Trophoblast cell (in vitro differentiated cells and primary cell): Measurements from ENCODE around the gene SLC35F1.

ENCODE experiments used
- DNase-seq, 2 donors: peaks; one replicate each; pipeline ENCODE4 v3.0.0-alpha.2; 2016
- H2AFZ ChIP-seq: 2 replicates; pipeline ENCODE4 v1.6.1; 2013; ENCODE audit warnings: low read length, moderate library complexity, mild to moderate bottlenecking; ENCODE audit not compliant: insufficient read depth, poor library complexity
- H2AK5ac ChIP-seq: 2 replicates; pipeline ENCODE4 v1.6.1; 2013; ENCODE audit warnings: mild to moderate bottlenecking, low read length
- H2BK120ac ChIP-seq: 2 replicates; pipeline ENCODE4 v1.6.1; 2013; ENCODE audit warnings: low read length, mild to moderate bottlenecking, moderate library complexity; ENCODE audit not compliant: insufficient read depth, poor library complexity
- H2BK12ac ChIP-seq: 2 replicates; pipeline ENCODE4 v1.6.1; 2013; ENCODE audit warnings: mild to moderate bottlenecking, low read length, moderate library complexity
- H2BK5ac ChIP-seq: 2 replicates; pipeline ENCODE4 v1.6.1; 2013; ENCODE audit warnings: low read length, low read depth, moderate library complexity, mild to moderate bottlenecking; ENCODE audit not compliant: poor library complexity
- H3K14ac ChIP-seq: 2 replicates; pipeline ENCODE4 v1.6.1; 2013; ENCODE audit warnings: mild to moderate bottlenecking, low read length
- H3K18ac ChIP-seq: 2 replicates; pipeline ENCODE4 v1.6.1; 2013; ENCODE audit warnings: mild to moderate bottlenecking, low read length
- H3K23ac ChIP-seq: 2 replicates; pipeline ENCODE4 v1.6.1; 2013; ENCODE audit warnings: low read length
- H3K27ac ChIP-seq: 2 replicates; pipeline ENCODE4 v1.5.1; 2013; ENCODE audit warnings: low read depth, mild to moderate bottlenecking, inconsistent platforms, low read length, moderate library complexity
- H3K27me3 ChIP-seq: 2 replicates; pipeline ENCODE4 v1.6.1; 2013; ENCODE audit warnings: inconsistent platforms, mild to moderate bottlenecking, low read length, moderate library complexity; ENCODE audit not compliant: insufficient read depth
- H3K36me3 ChIP-seq, 2 experiments: 1 replicate in 1 of 2; 2 replicates in 1 of 2; pipeline ENCODE4 v1.6.1; 2013; ENCODE audit warnings: low read length in 2 of 2, mild to moderate bottlenecking in 2 of 2, moderate library complexity in 1 of 2; ENCODE audit not compliant: insufficient read depth in 2 of 2, control insufficient read depth in 1 of 2
- H3K4ac ChIP-seq: 2 replicates; pipeline ENCODE4 v1.6.1; 2013; ENCODE audit warnings: low read depth, mild to moderate bottlenecking, low read length, moderate library complexity
- H3K4me1 ChIP-seq, 2 experiments: 1 replicate in 1 of 2; 2 replicates in 1 of 2; pipeline ENCODE4 v1.6.1; 2013; ENCODE audit warnings: low read length in 2 of 2, mild to moderate bottlenecking in 2 of 2, moderate library complexity in 1 of 2; ENCODE audit not compliant: insufficient read depth in 2 of 2, control insufficient read depth in 1 of 2
- H3K4me2 ChIP-seq: 2 replicates; pipeline ENCODE4 v1.6.1; 2013; ENCODE audit warnings: inconsistent platforms, mild to moderate bottlenecking, low read length, moderate library complexity
- H3K4me3 ChIP-seq: 2 replicates; pipeline ENCODE4 v1.5.1; 2013; ENCODE audit warnings: mild to moderate bottlenecking, low read depth, low read length, inconsistent platforms
- H3K79me1 ChIP-seq: one replicate; pipeline ENCODE4 v1.6.1; 2013; ENCODE audit warnings: low read length
- H3K79me2 ChIP-seq: 2 replicates; pipeline ENCODE4 v1.6.1; 2013; ENCODE audit warnings: low read length, mild to moderate bottlenecking; ENCODE audit not compliant: control insufficient read depth, insufficient read depth, poor library complexity
- H3K9ac ChIP-seq: 2 replicates; pipeline ENCODE4 v1.6.1; 2013; ENCODE audit warnings: mild to moderate bottlenecking, low read length
- H3K9me3 ChIP-seq: 2 replicates; pipeline ENCODE4 v1.6.1; 2013; ENCODE audit warnings: low read depth, mild to moderate bottlenecking, control low read depth, inconsistent platforms, low read length; ENCODE audit not compliant: insufficient read depth
- H4K12ac ChIP-seq: 2 replicates; pipeline ENCODE4 v1.6.1; 2013; ENCODE audit warnings: low read depth, mild to moderate bottlenecking, low read length, moderate library complexity
- H4K8ac ChIP-seq: 2 replicates; pipeline ENCODE4 v1.6.1; 2013; ENCODE audit warnings: low read depth, mild to moderate bottlenecking, low read length, moderate library complexity
- H4K91ac ChIP-seq: one replicate; pipeline ENCODE4 v1.6.1; 2013; ENCODE audit warnings: low read depth, mild to moderate bottlenecking, low read length, moderate library complexity
- WGBS: extraction: QIAGEN DNeasy Blood & Tissue Kit; methylation state at CpG from one replicate; pipeline ENCODE4 v1.1.7; 2013; ENCODE audit warnings: missing lambda C conversion rate; ENCODE audit not compliant: insufficient read length, insufficient coverage; ENCODE audit errors: extremely low coverage; 5-methylcytosine and 5-hydroxymethylcytosine counted together

SLC35F1 gene

DNA sequence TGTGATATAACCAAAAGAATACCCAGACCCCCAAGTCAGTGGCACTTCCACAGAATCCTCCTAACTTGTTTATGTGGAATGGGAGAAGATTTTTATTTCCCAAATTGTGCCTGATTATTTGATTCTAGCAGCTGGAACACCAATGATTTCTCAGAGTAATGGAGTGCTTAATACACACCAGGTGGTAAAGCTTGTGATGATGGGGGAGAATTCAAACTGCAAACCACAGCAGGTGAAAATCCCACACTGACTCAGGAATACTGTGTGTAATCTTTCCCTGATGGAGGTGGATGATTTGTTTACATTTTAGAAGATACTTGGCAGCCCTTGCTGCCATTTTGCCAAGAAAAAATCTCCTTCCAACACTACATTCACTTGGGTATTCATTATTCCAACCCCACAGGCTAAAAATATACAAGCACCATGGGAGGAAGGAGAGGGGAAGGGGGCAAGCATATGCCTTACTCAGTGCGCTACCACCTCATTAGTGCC, 428.3 kb downstream of the SLC35F1 start:
- no peak overlapping the region for H3K27ac ChIP-seq
- H2BK5ac ChIP-seq: no peak overlapping the region
- H3K36me3 ChIP-seq: no peaks in the 10 kb centered on the region
- no peaks in the 10 kb centered on the region for H3K4me1 ChIP-seq
- H4K91ac ChIP-seq: no peak overlapping the region
- H3K4me3 ChIP-seq: no peak overlapping the region
- no peak overlapping the region for H2BK120ac ChIP-seq
- no peak overlapping the region for H2BK12ac ChIP-seq
- no peaks in the 10 kb centered on the region for H3K27me3 ChIP-seq
- no CpG with 5 or more reads among the region's 1 CpG for WGBS
- H3K23ac ChIP-seq: no peak overlapping the region
- no peak overlapping the region for H4K8ac ChIP-seq
- H3K79me1 ChIP-seq: no peaks in the 10 kb centered on the region
- H3K79me2 ChIP-seq: no peaks in the 10 kb centered on the region
- no peak overlapping the region for H4K12ac ChIP-seq
- no peak overlapping the region for H2AFZ ChIP-seq
- no peak overlapping the region for H3K9ac ChIP-seq
- no peak for DNase-seq
- H3K4ac ChIP-seq: no peak overlapping the region
- H3K4me2 ChIP-seq: no peak overlapping the region
- H3K9me3 ChIP-seq: no peaks in the 10 kb centered on the region
- H2AK5ac ChIP-seq: no peak overlapping the region
- no peak overlapping the region for H3K14ac ChIP-seq
- H3K18ac ChIP-seq: no peak overlapping the region

DNA sequence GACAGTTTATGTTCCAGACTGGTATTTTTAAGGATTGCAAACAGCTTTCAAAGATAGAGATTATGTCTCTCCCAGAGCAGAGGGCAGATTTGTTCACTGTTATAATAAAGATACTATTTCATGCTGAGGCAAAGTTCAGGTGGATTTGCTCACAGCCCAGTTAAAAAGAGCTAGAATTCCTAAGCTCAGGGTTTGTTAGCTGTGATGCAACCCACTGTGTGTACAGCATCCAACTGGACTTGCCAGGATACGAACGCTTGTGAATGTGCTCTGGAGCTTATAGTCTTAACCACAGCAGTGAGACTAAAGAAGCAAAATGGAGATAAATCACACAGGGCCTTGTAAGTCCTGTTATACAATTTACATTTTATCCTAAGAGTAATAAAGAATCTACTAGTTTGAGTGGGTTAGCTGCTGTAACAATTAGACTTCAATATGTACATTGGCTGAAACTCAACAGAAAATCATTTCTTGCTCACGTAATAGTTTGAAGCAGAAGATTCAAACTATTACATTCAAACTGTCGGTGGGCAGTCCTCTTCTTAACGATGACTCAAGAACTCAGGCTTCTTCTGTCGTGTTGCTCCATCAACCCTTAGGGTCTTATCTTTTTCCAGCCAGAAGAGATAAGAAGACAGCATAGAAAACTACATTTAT, 437.1 kb downstream of the SLC35F1 start:
- peaks cover 5% of the 10 kb centered on the region for H3K9me3 ChIP-seq
- H2BK120ac ChIP-seq: no peak overlapping the region
- no peak overlapping the region for H2BK5ac ChIP-seq
- DNase-seq: no peak
- H3K4me2 ChIP-seq: no peak overlapping the region
- H4K91ac ChIP-seq: no peak overlapping the region
- no CpG with 5 or more reads among the region's 6 CpGs for WGBS
- no peaks in the 10 kb centered on the region for H3K36me3 ChIP-seq
- H3K4ac ChIP-seq: no peak overlapping the region
- no peak overlapping the region for H3K27ac ChIP-seq
- H2BK12ac ChIP-seq: no peak overlapping the region
- H3K4me3 ChIP-seq: no peak overlapping the region
- no peak overlapping the region for H4K12ac ChIP-seq
- H2AFZ ChIP-seq: no peak overlapping the region
- H3K79me2 ChIP-seq: no peaks in the 10 kb centered on the region
- no peaks in the 10 kb centered on the region for H3K27me3 ChIP-seq
- H3K14ac ChIP-seq: no peak overlapping the region
- no peak overlapping the region for H3K9ac ChIP-seq
- H3K18ac ChIP-seq: no peak overlapping the region
- H3K79me1 ChIP-seq: no peaks in the 10 kb centered on the region
- no peak overlapping the region for H2AK5ac ChIP-seq
- no peak overlapping the region for H4K8ac ChIP-seq
- H3K4me1 ChIP-seq: no peaks in the 10 kb centered on the region
- no peak overlapping the region for H3K23ac ChIP-seq

DNA sequence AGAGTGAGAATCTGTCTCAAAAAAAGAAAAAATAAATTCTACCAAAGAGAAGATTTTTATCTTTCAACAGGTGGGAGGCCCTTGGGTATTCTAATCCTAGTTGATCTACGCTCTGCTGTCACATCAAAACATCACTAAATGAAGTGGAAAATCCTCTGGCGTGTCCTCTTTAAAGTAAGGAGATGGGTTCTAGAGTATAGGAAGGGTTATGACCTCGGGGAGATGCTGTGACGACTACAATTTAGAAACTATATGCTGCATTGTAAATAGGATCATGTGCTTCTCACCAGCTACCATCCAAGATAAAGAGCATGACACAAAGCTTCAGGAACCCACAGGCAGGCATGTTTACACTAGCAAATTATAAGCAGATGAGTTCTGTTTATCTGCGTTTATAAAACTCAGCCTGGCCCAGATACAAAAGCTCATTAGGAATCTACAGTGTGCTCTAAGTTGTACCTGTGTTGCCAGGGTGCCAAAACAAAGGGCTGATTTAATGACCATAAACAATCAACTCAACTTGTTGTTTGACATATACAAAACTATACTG, 443.9 kb downstream of the SLC35F1 start:
- H3K79me2 ChIP-seq: no peaks in the 10 kb centered on the region
- H3K36me3 ChIP-seq: no peaks in the 10 kb centered on the region
- H3K4me1 ChIP-seq: no peaks in the 10 kb centered on the region
- H4K8ac ChIP-seq: no peak overlapping the region
- no peak overlapping the region for H2BK12ac ChIP-seq
- H2AFZ ChIP-seq: no peak overlapping the region
- no peak overlapping the region for H2BK5ac ChIP-seq
- no peak overlapping the region for H2BK120ac ChIP-seq
- H2AK5ac ChIP-seq: no peak overlapping the region
- H3K4me3 ChIP-seq: no peak overlapping the region
- H3K18ac ChIP-seq: no peak overlapping the region
- H3K9me3 ChIP-seq: no peaks in the 10 kb centered on the region
- H3K23ac ChIP-seq: no peak overlapping the region
- H4K91ac ChIP-seq: no peak overlapping the region
- H3K9ac ChIP-seq: no peak overlapping the region
- no peak for DNase-seq
- no peaks in the 10 kb centered on the region for H3K79me1 ChIP-seq
- no CpG with 5 or more reads among the region's 5 CpGs for WGBS
- no peak overlapping the region for H4K12ac ChIP-seq
- H3K4ac ChIP-seq: no peak overlapping the region
- no peak overlapping the region for H3K14ac ChIP-seq
- H3K27me3 ChIP-seq: no peaks in the 10 kb centered on the region
- H3K27ac ChIP-seq: no peak overlapping the region
- no peak overlapping the region for H3K4me2 ChIP-seq

DNA sequence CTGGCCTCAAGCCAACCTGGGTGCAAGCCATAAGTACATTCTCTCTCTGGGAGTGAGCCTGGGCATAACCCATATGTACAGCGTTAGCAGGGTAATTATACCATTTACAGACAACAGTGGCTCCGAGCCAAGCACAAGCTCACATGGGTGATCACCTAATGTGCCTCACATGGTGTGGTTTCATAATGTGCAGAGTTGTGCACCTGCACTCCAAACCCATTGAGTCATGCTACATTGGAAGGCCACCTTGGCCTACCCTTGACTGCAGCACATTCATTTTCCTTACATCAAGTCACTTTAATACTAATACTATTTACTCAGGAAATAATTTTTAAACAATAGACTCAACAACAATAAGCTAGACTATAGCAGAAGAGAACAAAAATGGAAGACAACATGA, 446.5 kb downstream of the SLC35F1 start:
- Histone ChIP-seq H3K4me1 (no peaks in the 10 kb centered on the region), H2BK120ac (no peak overlapping the region), H3K23ac (no peak overlapping the region), H3K4me3 (no peak overlapping the region), H3K27ac (no peak overlapping the region), H3K4me2 (no peak overlapping the region), H3K27me3 (no peaks in the 10 kb centered on the region), H2AFZ (no peak overlapping the region), H3K9me3 (no peaks in the 10 kb centered on the region), H3K9ac (no peak overlapping the region), H3K36me3 (no peaks in the 10 kb centered on the region), H4K12ac (no peak overlapping the region), H4K91ac (no peak overlapping the region), H3K4ac (no peak overlapping the region), H2AK5ac (no peak overlapping the region), H3K14ac (no peak overlapping the region), H2BK12ac (no peak overlapping the region), H4K8ac (no peak overlapping the region), H2BK5ac (no peak overlapping the region), H3K79me2 (no peaks in the 10 kb centered on the region), H3K18ac (no peak overlapping the region), H3K79me1 (no peaks in the 10 kb centered on the region)
- DNase-seq: no peak
- no CpG with 5 or more reads among the region's 2 CpGs for WGBS
